AG09319 (cell line): ENCODE measurements around the gene SLC6A18.

Experiments
- DNase-seq: peaks from one replicate; pipeline ENCODE4 v3.0.0-alpha.2; 2010; ENCODE audit warnings: low read depth; ENCODE audit errors: extremely low read depth
- CTCF ChIP-seq: IDR thresholded peaks from 2 replicates; pipeline ENCODE4 v1.5.1; 2011; ENCODE audit warnings: low read depth, mild to moderate bottlenecking, inconsistent platforms, low read length, moderate library complexity

The SLC6A18 gene

DNA sequence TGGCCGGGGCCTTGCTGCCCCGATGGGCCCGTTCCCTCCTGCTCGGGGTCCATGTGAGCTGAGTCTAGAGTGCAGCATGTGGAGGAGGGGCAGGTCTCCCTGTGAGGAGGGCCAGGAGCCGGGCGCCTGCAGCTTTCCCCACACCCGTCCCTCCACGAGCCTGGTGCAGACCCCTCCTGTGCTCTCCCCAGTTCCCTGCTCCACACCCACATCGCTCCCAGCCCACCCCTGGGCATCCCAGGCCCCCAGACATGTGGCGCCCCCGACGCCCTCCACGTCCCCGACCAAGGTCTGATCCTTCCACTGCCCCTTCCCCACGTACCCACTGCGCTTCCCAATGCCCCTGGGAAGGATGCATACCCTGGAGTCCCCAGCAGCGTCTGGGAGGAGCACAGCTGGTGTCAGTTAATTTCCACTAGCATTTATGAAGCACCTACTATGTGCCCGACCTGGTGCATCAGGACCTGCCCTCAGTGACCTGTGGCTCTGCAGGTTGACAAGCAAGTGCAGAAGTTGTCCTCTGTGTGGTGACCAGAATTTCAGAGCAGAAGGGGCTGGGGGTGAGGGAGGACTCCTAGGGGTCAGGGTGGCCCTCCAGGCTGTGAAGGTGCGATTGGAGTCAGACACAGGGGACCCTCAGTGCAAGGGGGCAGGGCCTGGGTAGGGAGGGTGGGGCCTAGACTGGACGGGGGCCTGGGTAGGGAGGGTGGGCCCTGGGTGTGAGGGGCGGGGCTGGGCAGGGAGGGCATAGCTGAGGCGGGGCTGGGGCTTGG lies 10.8 kb upstream of the SLC6A18 start:
- TF ChIP-seq CTCF = no peak
- no peak for DNase-seq

DNA sequence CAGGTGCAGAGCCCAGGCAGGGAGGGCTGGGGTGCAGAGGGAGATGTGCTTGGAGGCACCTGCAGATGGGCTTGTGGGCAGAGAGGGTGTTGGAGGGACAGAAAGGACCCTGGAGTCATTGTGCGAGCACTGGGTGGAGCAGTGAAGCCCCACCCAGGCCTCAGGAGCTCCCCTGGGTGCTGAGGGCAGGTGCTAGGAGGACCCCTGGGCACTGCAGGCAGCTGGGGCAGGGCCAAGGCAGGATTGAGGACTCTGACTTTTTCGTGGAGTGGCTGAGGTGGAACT lies 10.3 kb upstream of the SLC6A18 start:
- no peak for DNase-seq
- TF ChIP-seq CTCF = no peak

DNA sequence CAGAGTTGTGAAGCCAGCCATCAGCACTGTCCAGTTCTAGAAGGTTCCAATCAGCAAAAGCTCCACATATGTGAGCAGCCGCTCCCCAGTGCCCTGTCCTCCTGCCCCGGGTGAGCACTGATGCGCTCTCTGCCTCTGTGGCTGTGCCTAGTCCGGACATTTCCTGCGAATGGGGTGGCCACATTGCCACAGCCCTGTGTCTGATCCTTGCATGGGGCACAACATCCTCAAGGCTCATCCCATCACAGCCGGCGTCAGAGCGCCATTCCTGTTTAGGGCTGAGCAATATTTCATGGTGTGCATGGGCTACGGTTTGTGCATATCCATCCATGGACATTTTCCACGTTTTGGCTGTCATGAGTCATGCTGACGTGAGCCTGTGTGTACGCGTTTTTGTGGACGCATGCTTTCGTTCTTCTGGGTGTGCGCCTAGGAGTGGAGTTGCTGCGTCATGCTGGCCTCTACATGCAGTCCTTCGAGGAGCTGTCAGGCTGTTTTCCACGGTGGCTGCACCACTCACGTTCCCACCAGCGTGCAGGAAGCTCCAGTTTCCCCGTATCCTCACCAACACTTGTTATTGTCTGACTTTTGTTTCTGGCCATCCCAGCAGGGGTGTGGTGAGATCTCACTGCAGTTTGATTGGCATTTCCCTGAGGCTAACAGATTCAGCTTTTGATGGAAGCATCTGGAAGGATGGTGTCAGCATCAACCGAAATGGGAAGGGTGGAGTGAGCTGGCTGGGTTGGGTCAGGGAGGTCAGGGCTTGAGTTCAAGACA lies 9.7 kb upstream of the SLC6A18 start:
- TF ChIP-seq CTCF = no peak
- DNase-seq = no peak

GRCh38 chr5:1216211-1216917 lies 8.8 kb upstream of the SLC6A18 start:
- no peak for TF ChIP-seq CTCF
- no peak for DNase-seq

- no peak for DNase-seq
- no peak for TF ChIP-seq CTCF
Observed at GRCh38 chr5:1216918-1217295, 8.3 kb upstream of the SLC6A18 start.

GRCh38 chr5:1217596-1218206 lies 7.5 kb upstream of the SLC6A18 start:
- no peak for DNase-seq
- TF ChIP-seq CTCF = no peak
